WTC11 (cell line): ENCODE results near the gene ABTB2. TPM values are rescaled to one million over a fixed set of nuclear protein-coding genes. Genes with fewer than 3 reads are reported as not detected.

ENCODE experiments used
- ATAC-seq: fragments of 200-7000 bp; cut with Tn5 transposase; 2 replicates; pipeline ENCODE4 v1.10.0; 2021; ENCODE audit warnings: mild to moderate bottlenecking, moderate library complexity
- CTCF ChIA-PET: fragments of 300-600 bp; sonication (Branson Sonifier 250); formaldehyde crosslinking; loops from one replicate; lab custom pipeline; 2021; ENCODE audit warnings: antibody characterized with exemption; lab: Charles Lee
- POLR2A ChIA-PET: fragments of 350-600 bp; sonication (Branson Sonifier 250); formaldehyde crosslinking; loops from one replicate; lab custom pipeline; 2021; ENCODE audit warnings: antibody characterized with exemption; lab: Charles Lee
- DNase-seq: peaks from one replicate; pipeline ENCODE4 v3.0.0; 2021; ENCODE audit warnings: low spot score
- H3K27ac Mint-ChIP-seq: 2 replicates; pipeline ENCODE4 v1.8.0; 2021; ENCODE audit warnings: mixed read lengths
- H3K27me3 Mint-ChIP-seq: 2 replicates; pipeline ENCODE4 v1.8.0; 2021; ENCODE audit warnings: low read depth, mild to moderate bottlenecking, moderate library complexity, mixed read lengths
- H3K36me3 Mint-ChIP-seq: 2 replicates; pipeline ENCODE4 v1.8.0; 2021; ENCODE audit warnings: mixed read lengths
- H3K4me1 Mint-ChIP-seq: 2 replicates; pipeline ENCODE4 v1.8.0; 2022; ENCODE audit warnings: mixed read lengths
- H3K4me3 Mint-ChIP-seq: 2 replicates; pipeline ENCODE4 v1.8.0; 2021; ENCODE audit warnings: mild to moderate bottlenecking, moderate library complexity, mixed read lengths
- H3K9me3 Mint-ChIP-seq: 2 replicates; pipeline ENCODE4 v1.8.0; 2021; ENCODE audit warnings: mixed read lengths
- EMX1 ChIP-seq: fragments of 250-450 bp; sonication (Bioruptor Pico); IDR thresholded peaks from 2 replicates; pipeline ENCODE4 v1.8.0; 2021; ENCODE audit warnings: mild to moderate bottlenecking
- ETV6 ChIP-seq: sonication (generic); formaldehyde crosslinking; IDR thresholded peaks from 2 replicates; pipeline ENCODE4 v1.8.1; 2022; ENCODE audit warnings: mild to moderate bottlenecking, missing genetic modification reagents
- FOXK1 ChIP-seq: sonication (generic); formaldehyde crosslinking; IDR thresholded peaks from 2 replicates; pipeline ENCODE4 v1.8.0; 2022; ENCODE audit warnings: mild to moderate bottlenecking, moderate library complexity, missing genetic modification reagents
- GABPB1 ChIP-seq: sonication (generic); formaldehyde crosslinking; IDR thresholded peaks from 2 replicates; pipeline ENCODE4 v1.8.1; 2023; ENCODE audit warnings: mild to moderate bottlenecking, missing genetic modification reagents
- GRHL2 ChIP-seq: fragments of 250-450 bp; sonication (Bioruptor Pico); IDR thresholded peaks from 2 replicates; pipeline ENCODE4 v1.8.0; 2022; ENCODE audit warnings: mild to moderate bottlenecking, moderate library complexity; ENCODE audit not compliant: insufficient replicate concordance, severe bottlenecking
- GTF2I ChIP-seq: fragments of 250-450 bp; sonication (Bioruptor Pico); conservative IDR thresholded peaks from 2 replicates; pipeline ENCODE4 v1.4.0; 2021; ENCODE audit warnings: mild to moderate bottlenecking
- NR3C1 ChIP-seq: sonication (generic); formaldehyde crosslinking; conservative IDR thresholded peaks from 2 replicates; pipeline ENCODE4 v1.8.1; 2023; ENCODE audit warnings: low read depth, mild to moderate bottlenecking, missing genetic modification reagents
- PREB ChIP-seq: sonication (generic); formaldehyde crosslinking; IDR thresholded peaks from 2 replicates; pipeline ENCODE4 v1.8.1; 2022; ENCODE audit warnings: mild to moderate bottlenecking, missing genetic modification reagents, moderate library complexity, borderline replicate concordance
- RORB ChIP-seq: fragments of 250-450 bp; sonication (Bioruptor Pico); IDR thresholded peaks from 2 replicates; pipeline ENCODE4 v1.9.0; 2021; ENCODE audit warnings: mild to moderate bottlenecking
- SOX15 ChIP-seq: fragments of 250-450 bp; sonication (Bioruptor Pico); IDR thresholded peaks from 2 replicates; pipeline ENCODE4 v1.9.0; 2021; ENCODE audit warnings: mild to moderate bottlenecking
- SP1 ChIP-seq: sonication (generic); formaldehyde crosslinking; conservative IDR thresholded peaks from 2 replicates; pipeline ENCODE4 v1.8.1; 2022; ENCODE audit warnings: missing genetic modification reagents
- ZNF317 ChIP-seq: sonication (generic); formaldehyde crosslinking; IDR thresholded peaks from 2 replicates; pipeline ENCODE4 v1.8.1; 2023; ENCODE audit warnings: low read depth, mild to moderate bottlenecking, moderate library complexity, missing genetic modification reagents, borderline replicate concordance
- ZNF532 ChIP-seq: fragments of 250-450 bp; sonication (Bioruptor Pico); IDR thresholded peaks from 2 replicates; pipeline ENCODE4 v1.9.0; 2021; ENCODE audit warnings: mild to moderate bottlenecking, borderline replicate concordance
- total RNA-seq: library from RNA; stranded (reverse); gene quantifications from 3 replicates; pipeline ENCODE4 v1.2.3, GENCODE V29; 2021
- TF ChIP-seq, protein P1 (sequence below): sonication (generic); formaldehyde crosslinking; IDR thresholded peaks from 2 replicates; pipeline ENCODE4 v1.8.0; 2022; ENCODE audit warnings: mild to moderate bottlenecking, missing genetic modification reagents

ABTB2 gene
- total RNA-seq, 1 experiment from 2014 or later: 12.8 TPM

- ChIA-PET POLR2A (no interaction called here), CTCF (interaction anchor here (1.0 to 4.6 kb wide), 2 partner anchors 100 to 135 kb away, joined by 4 to 21 read pairs; no protein-coding TSS in a partner anchor)
- H3K36me3 Mint-ChIP-seq: no peaks in the 10 kb centered on the region
- TF ChIP-seq PREB (CRISPR knock-in tag) (no peak), NR3C1 (CRISPR knock-in tag) (no peak), SOX15 (CRISPR knock-in tag) (no peak), GTF2I (CRISPR knock-in tag) (no peak), SP1 (CRISPR knock-in tag) (no peak), ETV6 (CRISPR knock-in tag) (no peak), ZNF317 (CRISPR knock-in tag) (no peak), GABPB1 (no peak), EMX1 (CRISPR knock-in tag) (no peak), ZNF532 (CRISPR knock-in tag) (no peak), GRHL2 (CRISPR knock-in tag) (no peak), FOXK1 (CRISPR knock-in tag) (no peak)
- TF ChIP-seq, protein P1, sequence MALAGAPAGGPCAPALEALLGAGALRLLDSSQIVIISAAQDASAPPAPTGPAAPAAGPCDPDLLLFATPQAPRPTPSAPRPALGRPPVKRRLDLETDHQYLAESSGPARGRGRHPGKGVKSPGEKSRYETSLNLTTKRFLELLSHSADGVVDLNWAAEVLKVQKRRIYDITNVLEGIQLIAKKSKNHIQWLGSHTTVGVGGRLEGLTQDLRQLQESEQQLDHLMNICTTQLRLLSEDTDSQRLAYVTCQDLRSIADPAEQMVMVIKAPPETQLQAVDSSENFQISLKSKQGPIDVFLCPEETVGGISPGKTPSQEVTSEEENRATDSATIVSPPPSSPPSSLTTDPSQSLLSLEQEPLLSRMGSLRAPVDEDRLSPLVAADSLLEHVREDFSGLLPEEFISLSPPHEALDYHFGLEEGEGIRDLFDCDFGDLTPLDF: no peak
- H3K4me1 Mint-ChIP-seq: peaks cover 45% of the 10 kb centered on the region
- DNase-seq (no peak), ATAC-seq (peak; percentile 48)
- 0 out of 2 replicates have a peak overlapping the region, but pooled peaks have one; percentile 3 for H3K27ac Mint-ChIP-seq
- no peaks in the 10 kb centered on the region for H3K9me3 Mint-ChIP-seq
- H3K4me3 Mint-ChIP-seq: no peak overlapping the region
- H3K27me3 Mint-ChIP-seq: no peaks in the 10 kb centered on the region
Observed at GRCh38 chr11:34309965-34310364, 47.8 kb downstream of the ABTB2 start.

DNA sequence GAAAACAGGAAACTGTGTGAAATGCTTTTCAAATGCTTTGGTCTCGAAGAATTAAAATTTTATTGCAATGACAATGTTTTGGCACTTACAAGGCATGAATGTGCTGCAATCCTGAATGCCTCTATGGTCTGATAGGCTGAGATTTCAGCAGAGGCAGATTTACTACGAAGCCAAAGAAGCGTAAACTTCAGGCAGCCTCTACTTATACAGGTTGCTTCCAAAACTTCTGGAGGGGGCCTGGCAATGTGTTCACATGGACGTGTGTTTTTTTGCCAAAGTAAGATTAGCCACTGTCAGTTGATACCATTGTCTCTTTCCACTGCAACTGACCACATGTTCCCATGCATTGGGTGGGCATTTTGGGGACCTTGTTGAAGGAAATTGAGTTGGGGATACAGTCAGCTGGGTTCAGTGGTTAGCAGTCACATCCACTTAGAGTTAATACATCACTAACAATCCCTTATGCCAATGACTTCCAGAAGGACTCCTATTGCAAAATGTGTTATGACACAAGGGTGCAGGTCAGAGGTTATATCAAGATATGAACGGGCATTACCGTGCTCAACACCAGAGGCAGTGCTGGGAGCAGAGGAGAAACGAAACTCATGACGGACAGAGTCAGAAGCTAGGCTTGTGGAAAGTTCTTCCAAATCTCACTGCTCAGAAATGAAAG, 48.8 kb downstream of the ABTB2 start:
- CTCF ChIA-PET: interaction anchor here (4.6 kb wide), 1 partner anchor 135 kb away, joined by 21 read pairs; no protein-coding TSS in a partner anchor
- Mint-ChIP-seq H3K4me3 (no peak overlapping the region), H3K27me3 (no peaks in the 10 kb centered on the region), H3K4me1 (peaks cover 45% of the 10 kb centered on the region), H3K27ac (peak overlapping the region; percentile 48; the same call in 1 of the 2 replicates), H3K36me3 (no peaks in the 10 kb centered on the region), H3K9me3 (no peaks in the 10 kb centered on the region)
- ATAC-seq: no peak
- POLR2A ChIA-PET: no interaction called here
- no peak for DNase-seq
- no peak for TF ChIP-seq RORB (CRISPR knock-in tag)
- TF ChIP-seq GABPB1: peak; percentile 60; the same call in 1 of the 2 replicates
- TF ChIP-seq GRHL2 (CRISPR knock-in tag): no peak
